Nephron (organoid): ENCODE measurements around the gene TTLL11.

Experiments
- H3K27ac Mint-ChIP-seq, 3 experiments: 2 replicates each; pipeline ENCODE4 v1.8.0; 2020; ENCODE audit warnings: mixed read lengths in 3 of 3, mild to moderate bottlenecking in 2 of 3, moderate library complexity in 1 of 3
- H3K27me3 Mint-ChIP-seq: 2 replicates; pipeline ENCODE4 v1.8.0; 2021; ENCODE audit warnings: low read depth, mild to moderate bottlenecking, moderate library complexity, mixed read lengths
- H3K36me3 Mint-ChIP-seq: 2 replicates; pipeline ENCODE4 v1.8.0; 2020; ENCODE audit warnings: low read depth, mixed read lengths
- H3K4me1 Mint-ChIP-seq: 2 replicates; pipeline ENCODE4 v1.8.0; 2020; ENCODE audit warnings: mixed read lengths
- H3K4me3 Mint-ChIP-seq, 3 experiments: 2 replicates each; pipeline ENCODE4 v1.8.0; 2020; ENCODE audit warnings: mild to moderate bottlenecking in 3 of 3, mixed read lengths in 3 of 3, moderate library complexity in 2 of 3
- H3K9me3 Mint-ChIP-seq: 2 replicates; pipeline ENCODE4 v1.8.0; 2020; ENCODE audit warnings: mixed read lengths
- TF ChIP-seq, protein P1 (sequence below), 3 experiments: fragments of 200-600 bp; sonication (generic); IDR thresholded peaks; one replicate each; pipeline ENCODE4 v1.5.0; 2021; ENCODE audit warnings: antibody characterized with exemption in 3 of 3; ENCODE audit not compliant: unreplicated experiment in 3 of 3

TTLL11 gene

DNA sequence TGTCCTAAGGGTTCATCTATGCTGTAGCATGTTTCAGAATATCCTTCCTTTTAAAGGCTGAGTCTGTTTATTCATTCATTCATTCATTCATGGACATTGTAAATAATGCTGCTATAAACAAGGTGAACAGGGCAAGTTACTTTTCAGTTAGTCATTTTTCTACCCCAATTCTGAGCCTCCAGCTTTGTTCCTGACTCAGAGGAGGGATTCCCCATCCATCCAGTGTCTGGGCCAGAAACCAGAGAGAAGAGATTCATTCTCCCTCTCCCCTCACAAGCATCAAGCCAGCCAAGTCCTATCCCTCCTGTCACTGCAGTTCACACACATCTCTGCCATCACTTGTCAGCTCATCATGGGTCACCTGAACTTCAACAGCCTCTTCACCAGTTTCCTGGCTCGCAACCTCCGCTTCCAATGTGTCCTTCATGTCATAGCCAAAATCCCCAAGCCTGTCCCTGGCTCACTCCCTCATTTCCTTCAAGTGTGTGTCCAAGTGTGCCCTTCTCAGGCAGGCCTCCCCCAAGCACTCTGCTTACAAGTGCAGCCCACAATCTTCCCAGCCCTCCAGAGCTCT, 203.0 kb downstream of the TTLL11 start:
- no peaks in the 10 kb centered on the region for H3K9me3 Mint-ChIP-seq
- H3K27me3 Mint-ChIP-seq = no peaks in the 10 kb centered on the region
- no peak overlapping the region for H3K4me3 Mint-ChIP-seq
- peaks cover 61% of the 10 kb centered on the region for H3K4me1 Mint-ChIP-seq
- H3K36me3 Mint-ChIP-seq = no peaks in the 10 kb centered on the region
- H3K27ac Mint-ChIP-seq = peak overlapping the region in 2 of 3 experiments; percentile 53 to 56
- TF ChIP-seq, protein P1, sequence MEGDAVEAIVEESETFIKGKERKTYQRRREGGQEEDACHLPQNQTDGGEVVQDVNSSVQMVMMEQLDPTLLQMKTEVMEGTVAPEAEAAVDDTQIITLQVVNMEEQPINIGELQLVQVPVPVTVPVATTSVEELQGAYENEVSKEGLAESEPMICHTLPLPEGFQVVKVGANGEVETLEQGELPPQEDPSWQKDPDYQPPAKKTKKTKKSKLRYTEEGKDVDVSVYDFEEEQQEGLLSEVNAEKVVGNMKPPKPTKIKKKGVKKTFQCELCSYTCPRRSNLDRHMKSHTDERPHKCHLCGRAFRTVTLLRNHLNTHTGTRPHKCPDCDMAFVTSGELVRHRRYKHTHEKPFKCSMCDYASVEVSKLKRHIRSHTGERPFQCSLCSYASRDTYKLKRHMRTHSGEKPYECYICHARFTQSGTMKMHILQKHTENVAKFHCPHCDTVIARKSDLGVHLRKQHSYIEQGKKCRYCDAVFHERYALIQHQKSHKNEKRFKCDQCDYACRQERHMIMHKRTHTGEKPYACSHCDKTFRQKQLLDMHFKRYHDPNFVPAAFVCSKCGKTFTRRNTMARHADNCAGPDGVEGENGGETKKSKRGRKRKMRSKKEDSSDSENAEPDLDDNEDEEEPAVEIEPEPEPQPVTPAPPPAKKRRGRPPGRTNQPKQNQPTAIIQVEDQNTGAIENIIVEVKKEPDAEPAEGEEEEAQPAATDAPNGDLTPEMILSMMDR (IDR thresholded peaks at IDR 0.05; ENCODE audit: unreplicated experiment in 3 of 3) = no peak

DNA sequence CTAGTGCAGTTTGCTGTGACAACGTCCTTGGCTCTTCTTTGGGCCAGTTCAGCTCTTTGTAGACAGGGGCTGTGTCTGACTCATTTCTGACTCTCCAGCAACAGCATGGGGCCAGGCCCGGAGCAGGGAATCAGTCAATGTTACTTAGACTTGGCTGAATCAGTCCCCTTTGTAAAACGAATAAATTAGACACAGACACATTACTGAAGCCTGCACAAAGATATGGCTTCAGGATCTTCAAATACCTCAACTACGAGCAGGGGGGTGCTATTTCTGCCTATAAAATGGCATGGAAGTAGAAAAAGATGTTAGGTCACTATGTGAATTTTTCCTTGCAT, 204.7 kb downstream of the TTLL11 start:
- H3K36me3 Mint-ChIP-seq = no peaks in the 10 kb centered on the region
- H3K4me3 Mint-ChIP-seq = peak overlapping the region in 1 of 3 experiments; percentile 33
- no peaks in the 10 kb centered on the region for H3K9me3 Mint-ChIP-seq
- no peaks in the 10 kb centered on the region for H3K27me3 Mint-ChIP-seq
- H3K27ac Mint-ChIP-seq = peak overlapping the region; percentile 56 to 80 (median 75)
- H3K4me1 Mint-ChIP-seq = peaks cover 78% of the 10 kb centered on the region
- TF ChIP-seq, protein P1 (IDR thresholded peaks at IDR 0.05; ENCODE audit: unreplicated experiment in 3 of 3) = no peak

DNA sequence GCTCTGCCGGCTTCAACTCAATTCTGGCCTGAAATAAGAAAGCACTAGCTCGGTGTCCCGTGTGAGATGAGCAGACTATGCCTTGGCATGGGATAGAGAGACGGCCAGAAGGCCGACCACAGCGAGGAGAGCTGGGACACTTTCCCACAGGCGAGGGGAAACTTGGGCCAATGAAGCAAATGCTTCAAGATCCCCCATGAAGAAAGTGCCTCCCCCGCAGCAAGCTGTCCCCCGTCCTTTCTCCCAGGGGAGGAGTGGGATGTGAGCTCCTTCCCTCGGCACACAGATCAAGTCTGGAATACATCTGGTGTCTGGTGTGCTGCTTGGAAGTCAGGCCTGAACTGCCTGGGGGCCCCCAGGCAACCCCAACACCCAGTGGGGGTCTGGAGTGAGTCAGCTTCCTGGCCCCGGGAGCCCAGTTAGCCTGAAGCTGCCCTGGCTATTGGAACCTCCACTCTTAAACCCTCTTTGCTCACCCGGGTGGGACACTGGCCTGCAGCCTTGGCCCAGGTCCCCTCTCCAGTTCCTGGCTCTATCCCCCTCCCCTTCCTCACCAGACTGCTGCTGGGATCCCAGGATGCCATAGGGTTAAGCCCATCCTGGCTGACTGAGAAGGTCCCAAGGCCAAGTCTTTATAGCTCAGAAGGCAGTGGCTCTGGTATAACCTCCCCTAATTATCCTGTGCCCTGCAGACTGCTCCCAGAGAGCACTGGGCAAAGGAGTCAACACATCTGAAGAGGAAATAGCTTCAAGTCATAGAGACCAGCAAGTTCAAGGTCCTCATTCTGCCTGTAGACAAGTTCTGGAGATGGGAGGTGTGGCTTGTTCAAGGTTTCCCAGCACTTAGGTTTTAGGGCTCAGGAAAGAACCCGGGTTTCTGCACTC, 205.3 kb downstream of the TTLL11 start:
- no peaks in the 10 kb centered on the region for H3K9me3 Mint-ChIP-seq
- peak overlapping the region; percentile 56 to 86 (median 75) for H3K27ac Mint-ChIP-seq
- H3K27me3 Mint-ChIP-seq = no peaks in the 10 kb centered on the region
- no peaks in the 10 kb centered on the region for H3K36me3 Mint-ChIP-seq
- H3K4me1 Mint-ChIP-seq = peaks cover 82% of the 10 kb centered on the region
- TF ChIP-seq, protein P1 (IDR thresholded peaks at IDR 0.05; ENCODE audit: unreplicated experiment in 3 of 3) = no peak
- no peak overlapping the region for H3K4me3 Mint-ChIP-seq

DNA sequence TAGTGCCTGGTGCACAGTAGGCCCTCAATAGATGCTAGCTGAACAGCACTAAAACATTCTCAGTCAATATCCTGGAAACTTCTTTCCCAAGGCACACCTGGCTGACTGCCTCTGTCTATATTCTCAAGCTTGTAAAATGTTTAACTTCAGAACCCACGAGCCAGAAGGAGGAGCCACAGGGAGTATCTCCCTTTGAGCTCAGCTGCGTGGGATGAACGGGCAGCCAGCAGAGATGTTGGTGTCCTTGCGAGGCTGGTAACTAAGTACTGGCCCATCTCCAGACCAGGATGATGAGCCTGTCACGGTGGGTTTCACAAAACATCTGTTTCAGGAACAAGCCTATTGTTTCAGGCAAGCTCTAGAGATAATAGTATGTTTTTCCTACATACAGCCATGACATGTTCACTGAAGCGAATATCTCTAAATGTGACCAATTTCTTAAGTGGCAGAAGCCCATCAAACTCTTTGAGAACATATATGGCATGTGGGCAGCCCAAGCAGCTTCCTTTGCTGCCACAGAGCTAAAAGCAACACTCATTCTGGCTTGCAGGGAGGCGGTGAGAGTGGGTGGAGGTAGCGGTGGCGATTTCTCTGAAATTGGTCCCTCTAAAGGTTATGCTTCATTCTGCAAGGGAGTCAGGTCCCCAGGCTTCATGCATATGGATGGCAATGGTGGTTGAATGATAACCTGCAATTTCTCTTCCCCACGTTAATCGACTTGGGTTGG, 206.2 kb downstream of the TTLL11 start:
- Mint-ChIP-seq H3K9me3 (no peaks in the 10 kb centered on the region), H3K36me3 (no peaks in the 10 kb centered on the region), H3K27ac (peak overlapping the region; percentile 33 to 86 (median 56)), H3K4me3 (no peak overlapping the region), H3K4me1 (peaks cover 88% of the 10 kb centered on the region), H3K27me3 (peaks cover 3% of the 10 kb centered on the region)
- TF ChIP-seq, protein P1 (IDR thresholded peaks at IDR 0.05; ENCODE audit: unreplicated experiment in 3 of 3) = no peak

DNA sequence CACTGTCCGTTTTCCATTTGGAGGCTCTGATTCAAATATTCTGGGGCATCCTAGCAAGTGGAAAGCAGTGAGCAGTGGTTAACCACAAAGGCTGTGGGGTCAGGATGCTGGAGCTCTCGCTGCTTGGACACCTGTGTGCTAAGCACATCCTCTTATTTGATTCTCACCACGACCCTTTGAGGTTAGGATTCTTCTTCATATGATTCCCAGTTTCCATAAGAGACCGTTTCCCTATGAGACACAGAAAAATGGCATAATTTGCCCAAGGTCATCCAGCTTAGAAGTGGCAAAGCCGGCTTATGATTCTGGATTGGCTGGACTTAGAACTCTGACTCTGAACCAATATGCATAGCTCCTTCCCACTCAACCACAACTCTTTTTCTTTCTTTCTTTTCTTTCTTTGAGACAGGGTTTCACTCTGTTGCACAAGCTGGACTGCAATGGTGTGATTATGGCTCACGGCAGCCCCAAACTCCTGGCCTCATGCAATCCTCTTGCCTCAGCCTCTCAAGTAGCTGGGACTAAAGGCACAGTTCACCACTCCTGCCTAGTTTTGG, 207.7 kb downstream of the TTLL11 start:
- Mint-ChIP-seq H3K4me3 (peak overlapping the region in 2 of 3 experiments; percentile 12 to 49), H3K27ac (peak overlapping the region; percentile 56 to 86 (median 63)), H3K36me3 (no peaks in the 10 kb centered on the region), H3K4me1 (peaks cover 83% of the 10 kb centered on the region), H3K27me3 (peaks cover 3% of the 10 kb centered on the region), H3K9me3 (no peaks in the 10 kb centered on the region)
- TF ChIP-seq, protein P1 (IDR thresholded peaks at IDR 0.05; ENCODE audit: unreplicated experiment in 3 of 3) = no peak
